Measurements from ENCODE around the gene MDH1.
"Not testable (repeated sequence)": the region's sequence is repeated elsewhere in the genome, so short reads cannot be mapped to it uniquely, and the experiment has no call there.

GRCh38 chr2:63608865-63609264, 20.1 kb downstream of the MDH1 start:
- TF ChIP-seq POLR2A, CTCF, EP300 (IDR thresholded peaks at IDR 0.05): not testable (repeated sequence)
